Measurements from ENCODE around the gene RNF133. TPM values are rescaled to one million over a fixed set of nuclear protein-coding genes. Genes with fewer than 3 reads are reported as not detected.

RNF133 gene
- total RNA-seq, 4 donors from 2014 or later: 1.1 to 2.4 (median 1.2) TPM; not detected in 1

- no peak for DNase-seq
- no peaks in the 10 kb centered on the region for H3K4me1 ChIP-seq
- no peak within 1 kb of the TSS for H3K4me3 ChIP-seq
- in situ Hi-C loops (cut with MboI; ENCODE audit: low pct_ligation_motif_present in 1 of 4, low pct_unique_long_range_greater_than_20kb in 1 of 4, low sequenced_read_pairs in 3 of 4): no loop called here
- no peaks in the 10 kb centered on the region for H3K9me3 ChIP-seq
- no peaks in the 10 kb centered on the region for H3K36me3 ChIP-seq
- no peaks in the 10 kb centered on the region for H3K27me3 ChIP-seq
- no peak within 1 kb of the TSS for H3K27ac ChIP-seq
- TF ChIP-seq EP300 (IDR thresholded peaks at IDR 0.05; ENCODE audit: low read depth): no peak
- no peak for TF ChIP-seq POLR2AphosphoS5 (IDR thresholded peaks at IDR 0.05)
- TF ChIP-seq, protein P1, sequence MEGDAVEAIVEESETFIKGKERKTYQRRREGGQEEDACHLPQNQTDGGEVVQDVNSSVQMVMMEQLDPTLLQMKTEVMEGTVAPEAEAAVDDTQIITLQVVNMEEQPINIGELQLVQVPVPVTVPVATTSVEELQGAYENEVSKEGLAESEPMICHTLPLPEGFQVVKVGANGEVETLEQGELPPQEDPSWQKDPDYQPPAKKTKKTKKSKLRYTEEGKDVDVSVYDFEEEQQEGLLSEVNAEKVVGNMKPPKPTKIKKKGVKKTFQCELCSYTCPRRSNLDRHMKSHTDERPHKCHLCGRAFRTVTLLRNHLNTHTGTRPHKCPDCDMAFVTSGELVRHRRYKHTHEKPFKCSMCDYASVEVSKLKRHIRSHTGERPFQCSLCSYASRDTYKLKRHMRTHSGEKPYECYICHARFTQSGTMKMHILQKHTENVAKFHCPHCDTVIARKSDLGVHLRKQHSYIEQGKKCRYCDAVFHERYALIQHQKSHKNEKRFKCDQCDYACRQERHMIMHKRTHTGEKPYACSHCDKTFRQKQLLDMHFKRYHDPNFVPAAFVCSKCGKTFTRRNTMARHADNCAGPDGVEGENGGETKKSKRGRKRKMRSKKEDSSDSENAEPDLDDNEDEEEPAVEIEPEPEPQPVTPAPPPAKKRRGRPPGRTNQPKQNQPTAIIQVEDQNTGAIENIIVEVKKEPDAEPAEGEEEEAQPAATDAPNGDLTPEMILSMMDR (IDR thresholded peaks at IDR 0.05): no peak
- no peak for TF ChIP-seq POLR2A (IDR thresholded peaks at IDR 0.05)
- intact Hi-C loops (cut with DNase I; ENCODE audit: low total_unique reads): no loop called here
- 93 to 100% methylated on average over 1 of the region's 1 CpG for WGBS, 2 donors (ENCODE audit: low coverage in 1 of 2)
Measured at GRCh38 chr7:122702872-122703510, 4.1 kb upstream of the RNF133 start, which contains the start of gene RNF148. Gene RNF148, minus strand, starts transcription at chr7:122702922. Its CDS starts 172 bp downstream, at chr7:122702750.

- Histone ChIP-seq H3K4me3 (no peak overlapping the region), H3K9me3 (no peaks in the 10 kb centered on the region), H3K27ac (no peak overlapping the region), H3K4me1 (no peaks in the 10 kb centered on the region), H3K27me3 (no peaks in the 10 kb centered on the region), H3K36me3 (no peaks in the 10 kb centered on the region)
- intact Hi-C loops (cut with DNase I; ENCODE audit: low total_unique reads) (no loop called here), in situ Hi-C loops (cut with MboI; ENCODE audit: low pct_ligation_motif_present in 1 of 4, low pct_unique_long_range_greater_than_20kb in 1 of 4, low sequenced_read_pairs in 3 of 4) (loop anchor here in 1 of 4 donors (25.0 kb wide), 1 partner anchor 109 kb away; no protein-coding TSS in a partner anchor)
- TF ChIP-seq EP300 (IDR thresholded peaks at IDR 0.05; ENCODE audit: low read depth): no peak
- TF ChIP-seq, protein P1 (IDR thresholded peaks at IDR 0.05): no peak
- DNase-seq: no peak
- WGBS, 2 donors (ENCODE audit: low coverage in 1 of 2): 96 to 100% methylated on average over 1 of the region's 1 CpG
Measured at GRCh38 chr7:122695816-122696215, 3.1 kb downstream of the RNF133 start.

DNA sequence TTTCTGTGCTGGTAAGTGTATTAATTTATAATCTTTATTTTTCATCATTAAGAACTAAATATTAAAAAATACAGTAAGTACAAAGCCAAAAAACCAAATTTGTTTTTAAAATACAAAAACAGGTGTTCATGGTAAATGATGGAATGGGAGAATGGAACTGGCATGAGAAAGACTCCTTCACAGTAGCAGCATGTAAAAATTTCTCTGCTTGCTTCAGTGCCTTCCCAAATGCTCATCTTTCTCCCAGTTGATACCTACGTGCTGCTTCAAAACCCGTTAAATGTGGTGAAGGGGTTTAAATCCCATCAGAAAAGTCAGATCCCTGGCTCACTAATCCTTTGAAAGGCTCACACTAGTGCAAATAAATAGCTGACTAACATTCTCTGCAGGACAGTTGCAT is 4.2 kb downstream of the RNF133 start:
- 89 to 92% methylated on average over 2 of the region's 2 CpGs for WGBS, 2 donors (ENCODE audit: low coverage in 1 of 2)
- Histone ChIP-seq H3K27ac (no peak overlapping the region), H3K4me1 (no peaks in the 10 kb centered on the region), H3K36me3 (no peaks in the 10 kb centered on the region), H3K4me3 (no peak overlapping the region), H3K27me3 (no peaks in the 10 kb centered on the region), H3K9me3 (no peaks in the 10 kb centered on the region)
- intact Hi-C loops (cut with DNase I; ENCODE audit: low total_unique reads) (no loop called here), in situ Hi-C loops (cut with MboI; ENCODE audit: low pct_ligation_motif_present in 1 of 4, low pct_unique_long_range_greater_than_20kb in 1 of 4, low sequenced_read_pairs in 3 of 4) (loop anchor here in 1 of 4 donors (25.0 kb wide), 1 partner anchor 107 kb away; no protein-coding TSS in a partner anchor)
- TF ChIP-seq, protein P1 (IDR thresholded peaks at IDR 0.05): no peak
- TF ChIP-seq POLR2AphosphoS5 (IDR thresholded peaks at IDR 0.05) (no peak), POLR2A (IDR thresholded peaks at IDR 0.05) (no peak), EP300 (IDR thresholded peaks at IDR 0.05; ENCODE audit: low read depth) (no peak)
- no peak for DNase-seq

DNA sequence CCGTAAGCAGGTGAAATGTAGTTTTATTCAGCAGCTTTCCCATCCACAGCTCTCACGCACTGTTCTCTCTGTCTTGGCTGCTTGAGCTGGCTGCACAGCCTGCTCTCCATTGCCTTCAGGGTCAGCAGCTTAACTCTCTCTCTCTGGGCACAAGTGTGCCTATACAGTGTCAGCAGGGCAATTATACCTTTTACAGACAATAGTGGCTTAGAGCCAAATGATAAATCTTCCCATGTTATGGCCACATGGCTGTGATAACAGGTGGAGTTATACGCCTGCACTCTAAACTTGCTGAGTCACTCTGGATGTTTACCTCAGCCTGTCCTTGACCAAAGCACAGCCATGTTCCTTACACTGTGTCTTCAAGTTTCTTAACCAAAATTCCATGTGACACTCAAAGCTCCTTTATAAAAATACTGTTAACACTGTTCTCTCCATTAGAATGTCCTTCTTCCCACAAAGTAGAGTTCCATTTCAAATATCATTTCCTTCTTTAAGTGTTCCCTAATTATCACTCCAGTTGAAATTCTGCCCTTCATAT is 6.1 kb downstream of the RNF133 start:
- Histone ChIP-seq H3K9me3 (no peaks in the 10 kb centered on the region), H3K4me1 (no peaks in the 10 kb centered on the region), H3K27me3 (no peaks in the 10 kb centered on the region), H3K36me3 (no peaks in the 10 kb centered on the region), H3K4me3 (no peak overlapping the region), H3K27ac (no peak overlapping the region)
- WGBS, 2 donors (ENCODE audit: low coverage in 1 of 2): 84 to 93% methylated on average over 3 of the region's 3 CpGs
- TF ChIP-seq POLR2A (IDR thresholded peaks at IDR 0.05) (no peak), EP300 (IDR thresholded peaks at IDR 0.05; ENCODE audit: low read depth) (no peak), POLR2AphosphoS5 (IDR thresholded peaks at IDR 0.05) (no peak)
- TF ChIP-seq, protein P1 (IDR thresholded peaks at IDR 0.05): no peak
- intact Hi-C loops (cut with DNase I; ENCODE audit: low total_unique reads) (no loop called here), in situ Hi-C loops (cut with MboI; ENCODE audit: low pct_ligation_motif_present in 1 of 4, low pct_unique_long_range_greater_than_20kb in 1 of 4, low sequenced_read_pairs in 3 of 4) (loop anchor here in 1 of 4 donors (25.0 kb wide), 1 partner anchor 106 kb away; no protein-coding TSS in a partner anchor)
- no peak for DNase-seq

Measured in transverse colon (tissue), 4 donors.